GM12864 (cell line): ENCODE data around the gene STIMATE.

Experiments
- DNase-seq: peaks from one replicate; pipeline ENCODE4 v3.0.0-alpha.2; 2011; ENCODE audit warnings: low read depth
- H3K4me3 ChIP-seq: 2 replicates; pipeline ENCODE4 v1.5.1; 2011; ENCODE audit warnings: mild to moderate bottlenecking, low read depth, low read length, control low read depth
- TF ChIP-seq, protein P1 (sequence below): IDR thresholded peaks from 2 replicates; pipeline ENCODE4 v1.5.1; 2011; ENCODE audit warnings: low read depth, mild to moderate bottlenecking, moderate library complexity, low read length, control low read depth, inconsistent platforms; ENCODE audit errors: missing control alignments

STIMATE gene

DNA sequence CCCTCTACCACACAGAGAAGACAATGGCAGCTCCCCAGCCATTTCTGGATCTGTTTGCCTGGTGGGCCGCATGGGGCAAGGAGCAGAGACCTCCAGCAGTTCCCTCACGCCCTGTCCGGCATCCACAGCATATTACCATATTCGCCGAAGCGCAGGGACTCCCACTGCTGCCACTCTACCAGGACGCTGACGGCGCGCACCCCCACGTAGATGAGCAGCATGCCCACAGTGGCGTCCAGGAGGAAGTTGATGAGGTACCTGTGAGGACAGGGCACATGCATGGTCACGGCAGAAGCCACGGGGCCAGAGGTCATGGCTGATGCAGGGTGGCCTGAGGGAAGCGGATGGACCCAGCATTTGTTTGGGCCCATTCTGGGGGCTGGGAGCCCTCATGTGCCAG is 47.7 kb downstream of the STIMATE start:
- no peak overlapping the region for H3K4me3 ChIP-seq
- TF ChIP-seq, protein P1, sequence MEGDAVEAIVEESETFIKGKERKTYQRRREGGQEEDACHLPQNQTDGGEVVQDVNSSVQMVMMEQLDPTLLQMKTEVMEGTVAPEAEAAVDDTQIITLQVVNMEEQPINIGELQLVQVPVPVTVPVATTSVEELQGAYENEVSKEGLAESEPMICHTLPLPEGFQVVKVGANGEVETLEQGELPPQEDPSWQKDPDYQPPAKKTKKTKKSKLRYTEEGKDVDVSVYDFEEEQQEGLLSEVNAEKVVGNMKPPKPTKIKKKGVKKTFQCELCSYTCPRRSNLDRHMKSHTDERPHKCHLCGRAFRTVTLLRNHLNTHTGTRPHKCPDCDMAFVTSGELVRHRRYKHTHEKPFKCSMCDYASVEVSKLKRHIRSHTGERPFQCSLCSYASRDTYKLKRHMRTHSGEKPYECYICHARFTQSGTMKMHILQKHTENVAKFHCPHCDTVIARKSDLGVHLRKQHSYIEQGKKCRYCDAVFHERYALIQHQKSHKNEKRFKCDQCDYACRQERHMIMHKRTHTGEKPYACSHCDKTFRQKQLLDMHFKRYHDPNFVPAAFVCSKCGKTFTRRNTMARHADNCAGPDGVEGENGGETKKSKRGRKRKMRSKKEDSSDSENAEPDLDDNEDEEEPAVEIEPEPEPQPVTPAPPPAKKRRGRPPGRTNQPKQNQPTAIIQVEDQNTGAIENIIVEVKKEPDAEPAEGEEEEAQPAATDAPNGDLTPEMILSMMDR, result no peak
- no peak for DNase-seq

DNA sequence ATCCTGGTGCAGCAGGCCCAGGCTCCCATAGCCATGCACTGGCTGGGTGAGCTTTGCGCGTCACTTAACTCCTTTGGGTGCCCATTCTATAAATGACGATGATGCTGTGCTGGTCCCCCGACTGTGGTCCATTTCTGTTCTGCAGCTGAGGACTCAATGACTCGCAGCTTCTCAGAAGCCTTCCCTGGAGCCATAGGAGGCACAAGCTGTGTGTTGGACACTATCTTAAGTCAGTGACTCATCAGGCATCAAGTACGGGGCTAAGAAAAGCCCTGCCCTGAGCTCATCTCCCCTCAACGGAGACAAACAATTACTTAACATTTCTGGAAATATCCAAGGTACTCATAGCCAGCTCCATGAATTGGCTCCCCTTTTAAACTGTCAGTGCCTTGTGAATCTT is 48.7 kb downstream of the STIMATE start:
- TF ChIP-seq, protein P1, result no peak
- no peak for DNase-seq
- no peak overlapping the region for H3K4me3 ChIP-seq

DNA sequence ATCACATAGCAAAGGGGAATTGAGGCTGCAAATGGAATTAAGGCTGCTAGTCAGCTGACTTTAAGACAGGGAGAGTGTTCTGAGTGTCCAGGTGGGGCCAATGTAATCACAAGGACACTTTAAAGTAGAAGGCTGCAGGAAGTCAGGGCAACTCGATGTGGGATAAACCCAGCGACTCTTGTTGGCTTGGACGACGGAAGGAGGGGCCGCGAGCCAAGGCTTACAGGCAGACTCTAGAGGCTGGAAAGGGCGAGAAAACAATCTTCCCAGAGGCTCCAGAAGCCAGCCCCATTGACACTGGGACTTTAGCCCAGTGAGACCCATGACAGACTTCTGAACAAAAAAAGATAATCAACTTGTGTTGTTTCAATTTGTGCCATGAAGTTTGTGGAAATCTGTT is 49.6 kb downstream of the STIMATE start:
- no peak for DNase-seq
- H3K4me3 ChIP-seq, result no peak overlapping the region
- TF ChIP-seq, protein P1, result no peak

DNA sequence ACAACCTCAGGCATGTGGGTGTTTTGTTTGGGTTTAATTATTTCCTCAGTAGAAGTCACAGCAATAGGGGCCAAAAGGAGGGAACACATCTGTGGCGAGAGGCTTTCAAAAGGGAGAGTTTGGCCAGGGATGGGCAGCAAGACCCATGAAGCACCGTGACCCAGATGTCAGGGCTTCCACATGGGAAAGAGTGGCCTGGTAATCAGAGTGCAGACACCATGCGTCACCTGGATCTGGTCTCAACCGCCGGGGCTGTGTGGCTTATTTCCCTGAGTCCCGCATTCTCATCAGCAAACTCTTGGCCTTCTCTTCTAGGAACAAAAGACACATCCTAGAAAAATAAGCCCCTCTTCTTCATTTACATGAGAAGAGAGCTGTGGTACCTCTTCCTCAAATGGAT is 50.1 kb downstream of the STIMATE start:
- TF ChIP-seq, protein P1, result no peak
- no peak for DNase-seq
- H3K4me3 ChIP-seq, result no peak overlapping the region

DNA sequence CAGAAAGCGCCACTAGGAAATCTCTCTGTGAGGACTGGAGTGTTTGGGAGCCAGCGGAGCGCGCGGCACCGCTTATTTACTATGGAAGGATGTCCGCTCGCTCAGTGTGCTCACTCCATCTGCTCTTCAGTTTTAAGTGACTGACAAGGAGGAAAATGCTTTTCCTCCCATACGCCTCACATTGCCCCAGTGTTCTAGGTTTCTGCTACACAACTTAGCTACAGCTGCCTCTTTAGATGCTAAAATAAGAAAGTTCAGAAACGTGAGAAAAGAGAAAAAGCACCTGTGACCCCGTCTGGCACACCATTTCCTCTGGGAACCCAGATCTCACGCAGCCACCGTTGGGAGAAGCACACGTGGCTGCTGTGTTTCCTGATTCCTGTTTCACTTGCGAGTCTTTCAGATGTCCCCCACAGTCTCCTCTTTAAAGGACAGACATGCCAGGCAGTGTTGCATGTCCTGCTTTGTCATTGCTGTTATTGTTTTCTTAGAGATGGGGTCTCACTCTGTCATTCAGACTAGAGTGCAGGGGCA is 50.8 kb downstream of the STIMATE start:
- no peak overlapping the region for H3K4me3 ChIP-seq
- no peak for DNase-seq
- TF ChIP-seq, protein P1, result no peak

DNA sequence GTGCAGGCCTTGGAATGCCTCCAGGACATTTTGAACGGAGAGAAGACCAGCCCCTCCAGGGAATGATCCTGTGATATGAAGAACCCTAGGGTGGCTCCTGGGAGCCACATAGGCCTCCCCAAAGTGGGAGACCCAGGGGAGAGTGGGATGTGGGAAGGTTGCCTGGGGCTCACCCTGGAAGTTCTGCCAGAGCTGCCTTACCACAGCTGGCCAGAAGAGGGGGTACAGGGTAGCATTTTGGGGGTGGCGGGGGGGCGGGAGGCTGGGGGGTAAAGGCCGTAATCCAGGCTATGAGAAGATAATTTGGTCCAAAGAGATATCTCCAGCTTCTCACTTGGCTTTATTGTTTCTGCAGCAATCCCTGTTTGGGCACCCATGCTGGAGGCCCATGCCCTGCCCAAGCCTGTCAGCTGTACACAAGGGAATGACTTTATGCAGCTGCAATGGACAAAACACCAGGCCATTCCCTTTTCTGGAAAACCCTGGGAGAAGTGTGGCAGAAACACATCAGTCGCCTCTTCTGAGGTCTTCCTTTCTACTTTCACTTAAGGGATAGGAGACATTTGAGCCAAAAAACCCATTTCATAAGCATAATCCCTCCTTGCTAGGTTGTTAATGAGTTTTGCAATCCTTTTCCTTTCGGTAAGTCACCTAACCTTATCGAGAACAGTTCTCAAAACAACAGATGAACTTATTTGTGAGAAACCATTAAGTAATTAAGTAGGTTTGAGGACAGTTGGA is 51.5 kb downstream of the STIMATE start:
- H3K4me3 ChIP-seq, result no peak overlapping the region
- TF ChIP-seq, protein P1, result peak; percentile 54
- no peak for DNase-seq

DNA sequence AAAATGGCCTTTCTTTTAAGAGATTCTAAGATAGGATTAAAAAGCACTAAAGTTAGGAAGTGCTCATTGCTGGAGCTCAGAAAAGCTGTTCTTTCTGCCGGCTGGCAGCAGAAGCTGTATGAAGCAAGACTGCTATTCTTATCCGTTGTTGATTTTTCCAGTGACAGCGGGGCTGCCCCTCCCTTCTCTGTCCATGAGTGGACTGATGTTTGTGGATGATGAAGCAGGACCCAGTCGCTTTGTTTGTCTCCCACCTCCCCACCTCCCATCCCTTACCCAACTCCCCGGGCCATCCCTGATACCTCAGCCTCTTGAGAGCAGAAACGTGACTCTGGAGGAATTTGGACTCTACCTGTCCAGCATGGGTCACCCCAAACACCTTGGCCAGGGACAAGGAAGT is 52.2 kb downstream of the STIMATE start:
- H3K4me3 ChIP-seq, result no peak overlapping the region
- DNase-seq, result no peak
- TF ChIP-seq, protein P1, result no peak
